ENCODE data around the gene EEF1A2.
"Not testable (repeated sequence)": the region's sequence is repeated elsewhere in the genome, so short reads cannot be mapped to it uniquely, and the experiment has no call there.

EEF1A2 gene

GRCh38 chr20:63492518-63492917 is 6.4 kb downstream of the EEF1A2 start:
- Mint-ChIP-seq H3K27ac (no peak overlapping the region), H3K9me3 (no peaks in the 10 kb centered on the region), H3K4me3 (no peak overlapping the region), H3K4me1 (no peaks in the 10 kb centered on the region), H3K36me3 (peaks cover 21% of the 10 kb centered on the region)
- DNase-seq (ENCODE audit: low spot score in 2 of 2) = no peak
- ATAC-seq = no peak

GRCh38 chr20:63491635-63492230 is 7.2 kb downstream of the EEF1A2 start:
- H3K9me3 Mint-ChIP-seq = no peaks in the 10 kb centered on the region
- peaks cover 21% of the 10 kb centered on the region for H3K36me3 Mint-ChIP-seq
- ATAC-seq = no peak
- no peaks in the 10 kb centered on the region for H3K4me1 Mint-ChIP-seq
- H3K27ac Mint-ChIP-seq = no peak overlapping the region
- H3K4me3 Mint-ChIP-seq = no peak overlapping the region
- no peak for DNase-seq (ENCODE audit: low spot score in 2 of 2)

GRCh38 chr20:63491078-63491477 is 7.8 kb downstream of the EEF1A2 start:
- ATAC-seq (no peak), DNase-seq (ENCODE audit: low spot score in 2 of 2) (no peak)
- Mint-ChIP-seq H3K4me3 (no peak overlapping the region), H3K27ac (no peak overlapping the region), H3K9me3 (no peaks in the 10 kb centered on the region), H3K36me3 (peaks cover 21% of the 10 kb centered on the region), H3K4me1 (peaks cover 4% of the 10 kb centered on the region)

GRCh38 chr20:63490416-63490815 is 8.5 kb downstream of the EEF1A2 start:
- Mint-ChIP-seq H3K4me3 (no peak overlapping the region), H3K36me3 (peaks cover 21% of the 10 kb centered on the region), H3K9me3 (no peaks in the 10 kb centered on the region), H3K4me1 (peaks cover 5% of the 10 kb centered on the region), H3K27ac (no peak overlapping the region)
- ATAC-seq (no peak), DNase-seq (ENCODE audit: low spot score in 2 of 2) (no peak)

- Mint-ChIP-seq H3K4me1 (peaks cover 5% of the 10 kb centered on the region), H3K36me3 (peaks cover 21% of the 10 kb centered on the region), H3K4me3 (no peak overlapping the region), H3K9me3 (no peaks in the 10 kb centered on the region), H3K27ac (no peak overlapping the region)
- peak; percentile 27 for ATAC-seq
- no peak for DNase-seq (ENCODE audit: low spot score in 2 of 2)
Observed at GRCh38 chr20:63488315-63489251, 10.3 kb downstream of the EEF1A2 start.

- no peaks in the 10 kb centered on the region for H3K9me3 Mint-ChIP-seq
- ATAC-seq (no peak), DNase-seq (ENCODE audit: low spot score in 2 of 2) (no peak)
- peaks cover 21% of the 10 kb centered on the region for H3K36me3 Mint-ChIP-seq
- H3K4me1 Mint-ChIP-seq = peaks cover 9% of the 10 kb centered on the region
- H3K27ac Mint-ChIP-seq = no peak overlapping the region
- H3K4me3 Mint-ChIP-seq = no peak overlapping the region
Observed at GRCh38 chr20:63487781-63488241, 11.1 kb downstream of the EEF1A2 start.

GRCh38 chr20:63487116-63487764 is 11.6 kb downstream of the EEF1A2 start:
- Mint-ChIP-seq H3K9me3 (no peaks in the 10 kb centered on the region), H3K4me1 (peaks cover 11% of the 10 kb centered on the region), H3K4me3 (no peak overlapping the region), H3K27ac (no peak overlapping the region), H3K36me3 (peaks cover 18% of the 10 kb centered on the region)
- DNase-seq (ENCODE audit: low spot score in 2 of 2) (no peak), ATAC-seq (no peak)

- Mint-ChIP-seq H3K36me3 (peaks cover 11% of the 10 kb centered on the region), H3K27ac (peak overlapping the region; percentile 64), H3K4me1 (peaks cover 15% of the 10 kb centered on the region), H3K4me3 (no peak overlapping the region), H3K9me3 (no peaks in the 10 kb centered on the region)
- DNase-seq (ENCODE audit: low spot score in 2 of 2) = no peak
- no peak for ATAC-seq
Observed at GRCh38 chr20:63486300-63486855, 12.5 kb downstream of the EEF1A2 start.

- Mint-ChIP-seq H3K4me1 (peaks cover 16% of the 10 kb centered on the region), H3K9me3 (no peaks in the 10 kb centered on the region), H3K4me3 (no peak overlapping the region), H3K36me3 (no peaks in the 10 kb centered on the region), H3K27ac (no peak overlapping the region)
- DNase-seq (ENCODE audit: low spot score in 2 of 2) (no peak), ATAC-seq (no peak)
Observed at GRCh38 chr20:63484651-63485403, 14.1 kb downstream of the EEF1A2 start.

- ATAC-seq (no peak), DNase-seq (ENCODE audit: low spot score in 2 of 2) (no peak)
- Mint-ChIP-seq H3K4me1 (peaks cover 16% of the 10 kb centered on the region), H3K27ac (no peak overlapping the region), H3K9me3 (no peaks in the 10 kb centered on the region), H3K36me3 (no peaks in the 10 kb centered on the region), H3K4me3 (no peak overlapping the region)
Observed at GRCh38 chr20:63484236-63484635, 14.6 kb downstream of the EEF1A2 start.

GRCh38 chr20:63483834-63484233 is 15.0 kb downstream of the EEF1A2 start:
- no peak overlapping the region for H3K4me3 Mint-ChIP-seq
- DNase-seq (ENCODE audit: low spot score in 2 of 2) = no peak
- no peak for ATAC-seq
- no peak overlapping the region for H3K27ac Mint-ChIP-seq
- no peaks in the 10 kb centered on the region for H3K9me3 Mint-ChIP-seq
- H3K4me1 Mint-ChIP-seq = peaks cover 16% of the 10 kb centered on the region
- H3K36me3 Mint-ChIP-seq = no peaks in the 10 kb centered on the region

GRCh38 chr20:63482021-63482587 is 16.8 kb downstream of the EEF1A2 start:
- Mint-ChIP-seq H3K9me3 (no peaks in the 10 kb centered on the region), H3K36me3 (no peaks in the 10 kb centered on the region), H3K4me3 (no peak overlapping the region), H3K4me1 (peaks cover 16% of the 10 kb centered on the region), H3K27ac (no peak overlapping the region)
- no peak for ATAC-seq
- no peak for DNase-seq (ENCODE audit: low spot score in 2 of 2)

GRCh38 chr20:63481503-63481902 is 17.4 kb downstream of the EEF1A2 start:
- H3K27ac Mint-ChIP-seq = no peak overlapping the region

GRCh38 chr20:63479695-63480419 is 19.0 kb downstream of the EEF1A2 start:
- not testable (repeated sequence) for H3K4me3 Mint-ChIP-seq; ATAC-seq; H3K36me3 Mint-ChIP-seq; H3K27ac Mint-ChIP-seq; H3K9me3 Mint-ChIP-seq; DNase-seq (ENCODE audit: low spot score in 2 of 2)
- H3K4me1 Mint-ChIP-seq = peaks cover 11% of the 10 kb centered on the region

More at GRCh38 chr20:63481503-63481902, 17.4 kb downstream of the EEF1A2 start:
- peaks cover 16% of the 10 kb centered on the region for H3K4me1 Mint-ChIP-seq
- DNase-seq (ENCODE audit: low spot score in 2 of 2) = no peak
- no peak for ATAC-seq
- no peaks in the 10 kb centered on the region for H3K9me3 Mint-ChIP-seq
- H3K4me3 Mint-ChIP-seq = no peak overlapping the region
- no peaks in the 10 kb centered on the region for H3K36me3 Mint-ChIP-seq

Measured in stimulated activated effector memory CD8-positive, alpha-beta T cell treated with anti-CD3 and anti-CD28 coated beads, Interleukin-12 subunit alpha, Interleukin-12 subunit beta, amount 100 ng/mL, for 72 hours (primary cell).